Measurements from ENCODE around the gene TINCR.
"Not testable (repeated sequence)": the region's sequence is repeated elsewhere in the genome, so short reads cannot be mapped to it uniquely, and the experiment has no call there.

The TINCR gene

DNA sequence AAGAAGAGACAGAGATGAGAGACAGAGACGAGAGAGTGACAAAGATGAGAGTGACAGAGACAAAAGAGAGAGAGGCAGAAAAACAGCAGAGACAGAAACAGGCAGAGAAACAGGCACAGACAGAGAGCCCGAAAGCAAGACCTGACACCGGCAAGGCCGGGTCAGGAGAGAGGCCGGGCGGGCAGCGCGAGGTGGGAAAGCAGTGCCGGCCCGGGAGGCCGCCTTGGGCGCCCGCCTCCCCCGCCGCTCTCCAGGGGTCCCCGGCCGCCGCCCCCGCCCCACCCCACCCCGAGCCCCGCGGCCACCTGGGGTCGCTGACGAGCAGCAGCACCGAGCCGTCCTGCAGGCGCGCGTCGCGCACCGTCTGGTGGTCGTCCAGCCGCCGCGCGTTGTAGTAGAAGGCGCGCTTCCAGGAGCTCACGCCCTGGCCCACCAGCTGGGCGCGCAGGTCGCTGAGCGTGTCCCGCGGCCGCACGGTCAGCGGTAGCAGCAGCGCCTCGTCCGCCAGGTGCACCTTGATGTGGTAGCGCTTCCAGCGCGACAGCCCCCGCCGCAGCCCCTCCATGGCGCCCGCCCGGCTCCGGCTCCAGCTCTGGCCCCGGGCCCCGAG lies at the start of gene TINCR:
TINCR (minus strand) TSS at position 594 of the 610 bp plus-strand sequence.
- no peak for DNase-seq (ENCODE audit: low read depth, low spot score)

DNA sequence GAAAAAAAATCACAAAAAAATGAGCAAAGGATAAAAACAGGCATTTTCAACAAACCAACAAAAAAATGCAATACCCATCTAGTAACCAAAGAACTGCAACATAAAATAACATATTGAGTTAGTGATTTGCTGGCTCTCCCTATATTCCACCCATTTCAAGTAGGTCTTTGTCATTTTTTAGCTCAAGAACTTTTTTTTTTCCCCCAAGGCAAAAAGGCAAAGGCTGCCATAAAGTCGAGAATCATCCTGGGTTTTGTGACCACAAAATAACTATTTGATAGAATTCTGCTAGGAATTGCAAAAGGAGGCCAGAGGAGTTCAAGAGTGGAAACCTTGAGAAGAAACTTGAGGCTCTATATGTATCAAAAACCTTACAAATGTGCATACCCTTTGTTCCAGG lies 49.3 kb upstream of the TINCR start:
- no peak for DNase-seq (ENCODE audit: low read depth, low spot score)

DNA sequence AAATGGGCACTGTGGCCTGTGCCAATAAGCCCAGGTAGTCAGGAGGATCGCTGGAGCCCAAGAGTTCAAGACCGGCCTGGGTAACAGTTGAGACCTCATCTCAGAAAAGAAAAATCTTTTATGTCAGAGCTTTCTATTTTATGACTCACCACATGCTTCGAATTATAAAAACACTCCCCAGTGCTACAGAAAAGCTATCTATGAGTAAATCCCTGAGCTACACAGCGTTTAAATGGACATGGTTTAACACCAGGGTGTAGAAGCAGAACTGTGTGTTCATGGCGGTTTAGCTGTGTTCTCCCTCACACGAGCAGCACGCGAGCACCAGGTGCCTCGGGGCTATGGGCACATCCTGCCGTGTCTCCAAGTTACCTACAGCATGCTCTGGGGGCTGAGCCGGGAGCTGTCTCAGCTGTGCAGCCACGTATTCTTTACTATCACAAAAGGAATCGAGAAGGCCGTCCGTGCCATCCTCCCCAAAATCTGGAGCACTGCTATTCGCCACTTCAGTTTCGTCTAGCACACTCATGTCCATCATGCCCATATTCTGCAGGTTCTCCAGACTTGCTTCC lies 48.1 kb upstream of the TINCR start:
- no peak for DNase-seq (ENCODE audit: low read depth, low spot score)

DNA sequence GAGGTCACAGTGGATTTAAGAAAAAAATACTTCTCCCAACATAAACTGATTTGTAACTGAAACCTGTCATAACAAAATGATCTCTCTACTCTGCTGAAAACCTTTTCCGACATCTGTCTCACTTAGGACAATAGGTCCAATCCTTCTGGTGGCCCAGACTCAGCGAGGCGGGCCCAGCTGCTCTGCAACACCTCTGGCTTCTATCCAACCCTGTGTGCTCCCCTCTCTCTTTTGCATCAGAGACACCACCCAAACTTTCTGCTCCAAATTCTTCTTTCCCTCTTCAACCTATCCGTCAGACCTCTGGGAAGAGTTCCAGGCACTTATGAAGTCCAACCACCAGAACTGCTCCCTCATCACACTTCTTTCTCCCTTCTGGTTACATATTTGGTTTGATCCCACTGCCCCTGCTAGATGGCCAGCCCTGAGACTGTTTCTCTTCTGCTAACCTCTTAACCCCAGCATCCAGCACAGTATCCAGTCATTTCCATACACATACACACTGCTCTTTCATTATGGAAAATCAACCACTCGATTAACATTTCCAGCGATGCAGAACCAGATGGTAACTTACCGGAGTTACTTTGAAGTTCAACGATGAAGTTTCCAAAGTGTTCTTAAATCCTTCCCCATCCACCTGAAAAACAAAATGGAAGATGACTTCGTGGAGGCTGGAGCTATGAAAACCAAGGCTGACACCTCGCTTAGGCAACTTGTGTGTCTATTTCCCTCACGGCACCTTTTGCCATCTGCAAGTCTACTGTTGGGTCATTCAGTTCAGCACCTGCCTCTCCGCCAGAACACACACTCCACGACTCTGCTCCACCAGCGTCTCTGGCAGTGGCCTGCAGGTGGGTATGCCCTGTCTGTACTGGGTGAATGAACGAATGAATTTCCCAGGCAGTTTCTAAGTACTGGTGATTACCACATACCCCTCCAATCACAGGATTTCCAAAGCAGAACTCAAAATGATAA lies 45.4 kb upstream of the TINCR start:
- no peak for DNase-seq (ENCODE audit: low read depth, low spot score)

DNA sequence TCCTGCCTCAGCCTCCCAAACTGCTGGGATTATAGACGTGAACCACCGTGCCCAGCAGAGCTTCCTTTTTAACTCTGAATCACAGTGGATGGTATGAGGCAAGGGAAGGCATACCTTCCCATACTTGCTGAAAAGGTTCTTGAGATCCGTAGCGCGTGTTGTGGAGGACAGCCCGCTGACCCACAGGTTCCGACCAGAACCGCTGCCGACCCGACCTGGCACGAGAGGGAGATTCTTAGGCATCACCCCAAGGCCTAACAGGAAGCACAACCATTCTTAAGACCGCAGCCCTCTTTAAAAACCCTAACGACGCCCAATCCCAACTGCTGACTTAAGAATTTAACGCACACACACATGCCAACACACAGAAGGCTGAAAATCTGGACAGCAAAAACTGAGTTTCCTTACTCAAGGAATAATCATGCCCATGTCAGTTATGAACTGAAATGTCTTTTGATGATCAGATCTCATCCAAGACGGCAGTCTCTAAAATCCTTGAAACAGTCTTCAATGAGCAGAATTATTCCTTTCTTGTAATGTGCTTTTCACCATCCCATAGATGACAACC lies 42.2 kb upstream of the TINCR start:
- no peak for DNase-seq (ENCODE audit: low read depth, low spot score)

DNA sequence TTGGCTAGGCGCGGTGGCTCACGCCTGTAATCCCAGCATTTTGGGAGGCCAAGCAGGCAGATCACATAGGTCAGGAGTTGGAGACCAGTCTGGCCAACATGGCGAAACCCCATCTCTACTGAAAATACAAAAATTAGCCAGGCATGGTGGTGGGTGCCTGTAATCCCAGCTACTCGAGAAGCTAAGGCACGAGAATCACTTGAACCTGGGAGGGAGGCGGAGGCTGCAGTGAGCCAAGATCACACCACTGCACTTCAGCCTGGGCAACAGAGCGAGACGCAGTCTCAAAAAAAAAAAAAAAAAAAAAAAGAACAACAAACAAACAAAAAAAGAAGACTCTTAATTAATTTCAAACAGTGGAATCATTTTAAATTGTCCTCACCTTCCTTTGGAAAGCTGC lies 41.0 kb upstream of the TINCR start:
- DNase-seq (ENCODE audit: low read depth, low spot score), result not testable (repeated sequence)

DNA sequence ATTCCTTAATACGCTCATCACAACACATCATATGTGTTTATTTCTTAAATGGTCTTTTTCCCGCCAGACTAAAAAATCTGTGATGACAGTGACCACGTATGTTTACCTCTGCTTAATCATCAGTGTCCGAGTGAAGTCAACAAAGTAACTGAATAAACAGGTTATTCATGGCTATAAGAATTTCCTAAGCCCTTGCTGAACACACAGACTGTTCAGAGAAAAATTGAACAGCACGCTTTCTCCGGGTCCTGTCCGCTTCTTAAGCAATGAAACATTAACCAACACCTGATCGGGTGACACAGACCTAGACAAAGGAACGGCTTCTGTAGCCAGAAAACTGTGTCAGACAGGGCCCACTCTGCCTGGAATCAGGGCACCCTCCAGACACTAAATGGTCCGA lies 40.5 kb upstream of the TINCR start:
- DNase-seq (ENCODE audit: low read depth, low spot score), result no peak

DNA sequence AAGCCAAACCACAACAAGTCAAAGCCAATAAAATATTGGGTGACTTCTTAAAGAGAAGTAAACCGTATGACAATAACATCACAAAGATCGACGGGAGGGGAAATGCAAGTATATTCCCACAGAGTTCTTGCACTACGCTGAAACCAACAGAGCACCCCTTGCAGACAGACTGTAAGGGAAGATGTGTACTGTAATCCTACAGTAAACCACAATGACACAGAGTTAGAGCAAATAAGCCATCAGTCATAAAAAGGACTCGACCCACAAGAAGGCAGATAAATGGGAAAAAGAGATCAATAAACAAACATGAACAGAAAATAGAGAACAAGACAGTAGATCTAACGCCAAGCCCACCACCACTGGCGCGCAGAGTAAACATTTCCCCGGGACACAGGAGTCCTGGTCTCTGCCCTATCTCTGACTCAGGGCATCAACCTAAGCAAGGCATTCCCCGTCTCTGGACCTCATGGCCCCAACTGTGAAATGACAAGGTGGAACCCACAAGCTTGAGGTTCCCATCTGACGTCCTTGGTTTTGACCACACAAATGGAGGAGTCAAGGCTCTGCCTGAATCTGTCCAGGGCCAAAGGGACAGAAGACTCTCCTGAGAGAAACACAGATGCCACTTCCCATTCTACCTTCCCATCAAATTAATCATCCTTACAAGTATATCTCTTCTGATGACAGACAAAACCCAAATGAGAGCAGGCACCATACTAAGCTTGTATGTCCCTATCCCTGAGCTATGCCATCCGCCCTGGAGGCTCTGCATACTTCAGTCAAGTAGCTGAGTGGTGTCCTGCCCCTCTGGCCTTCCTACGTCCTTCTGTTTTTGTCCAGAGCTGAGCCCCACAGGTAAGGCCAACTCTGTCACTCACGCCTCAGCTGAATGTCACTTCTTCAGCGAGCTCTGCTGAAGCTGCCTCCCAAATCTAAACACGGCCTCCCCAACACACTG lies 39.8 kb upstream of the TINCR start:
- DNase-seq (ENCODE audit: low read depth, low spot score), result no peak

DNA sequence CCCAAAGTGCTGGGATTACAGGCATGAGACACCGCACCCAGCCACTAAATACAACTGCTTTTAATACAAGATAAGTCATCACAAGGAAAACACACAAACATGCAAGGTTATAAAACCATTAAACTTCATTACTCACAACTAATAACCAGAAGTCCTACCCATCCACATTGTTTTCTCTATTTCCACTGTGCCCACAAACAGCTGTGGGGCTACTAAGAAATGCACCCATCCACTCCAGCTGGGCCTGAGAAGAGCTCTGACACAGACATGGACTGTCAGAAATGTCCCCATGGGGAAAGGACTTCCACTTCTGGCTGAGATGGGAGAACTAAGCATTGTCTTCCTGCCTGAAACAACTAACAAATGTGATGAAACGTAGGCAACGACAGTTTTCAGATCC lies 37.6 kb upstream of the TINCR start:
- no peak for DNase-seq (ENCODE audit: low read depth, low spot score)

DNA sequence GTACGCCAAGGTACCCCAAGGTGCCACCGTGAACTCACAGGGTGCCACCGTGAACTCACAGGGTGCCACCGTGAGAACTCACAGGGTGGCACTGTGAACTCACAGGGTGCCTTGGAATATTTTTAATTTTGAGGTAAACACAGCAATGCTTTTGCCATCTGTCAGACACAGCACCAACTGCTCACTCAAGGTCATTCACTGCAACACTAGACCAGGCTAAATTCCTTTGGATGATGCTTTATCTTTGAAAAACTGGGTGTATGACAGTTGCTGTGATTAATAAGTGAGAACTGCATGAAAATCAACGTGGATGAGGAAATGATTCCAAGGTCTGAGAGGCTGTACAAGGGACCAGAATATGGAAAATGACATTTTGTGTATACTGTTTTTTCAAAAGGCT lies 35.9 kb upstream of the TINCR start:
- DNase-seq (ENCODE audit: low read depth, low spot score), result no peak

DNA sequence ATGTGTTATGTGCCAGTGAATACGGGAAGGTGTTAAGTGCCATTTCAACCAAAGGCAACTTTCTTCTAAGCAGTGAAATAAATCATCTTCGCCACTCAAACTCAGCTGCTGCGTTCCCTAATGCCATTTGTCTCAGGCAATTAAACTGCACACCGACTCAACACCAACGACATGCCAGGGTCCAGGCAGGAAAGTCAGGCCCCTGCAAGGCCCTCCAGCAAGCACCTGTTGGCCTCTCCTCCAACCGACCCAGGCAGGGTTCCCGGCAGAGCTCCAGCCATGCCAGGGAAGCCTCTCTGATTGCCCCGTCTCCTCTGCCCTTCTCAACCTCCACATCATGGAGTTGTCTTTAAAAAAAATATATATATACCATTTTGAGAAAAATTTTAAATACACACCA lies 33.0 kb upstream of the TINCR start:
- DNase-seq (ENCODE audit: low read depth, low spot score), result no peak

DNA sequence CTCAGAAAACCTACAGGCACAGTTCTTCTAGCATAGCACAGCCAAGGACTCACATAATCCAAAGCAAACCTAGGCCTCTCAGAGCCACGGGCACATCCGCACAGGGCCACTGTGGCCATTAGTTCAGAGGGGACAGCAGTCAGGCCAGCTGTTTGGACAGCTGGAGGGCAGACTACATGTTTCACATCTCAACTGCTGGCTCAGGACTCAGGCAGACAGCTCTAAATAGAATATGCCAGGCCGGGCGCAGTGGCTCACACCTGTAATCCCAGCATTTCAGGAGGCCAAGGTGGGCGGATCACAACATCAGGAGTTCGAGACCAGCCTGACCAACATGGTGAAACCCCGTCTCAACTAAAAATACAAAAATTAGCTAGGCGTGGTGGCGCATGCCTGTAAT lies 28.0 kb upstream of the TINCR start:
- DNase-seq (ENCODE audit: low read depth, low spot score), result no peak

DNA sequence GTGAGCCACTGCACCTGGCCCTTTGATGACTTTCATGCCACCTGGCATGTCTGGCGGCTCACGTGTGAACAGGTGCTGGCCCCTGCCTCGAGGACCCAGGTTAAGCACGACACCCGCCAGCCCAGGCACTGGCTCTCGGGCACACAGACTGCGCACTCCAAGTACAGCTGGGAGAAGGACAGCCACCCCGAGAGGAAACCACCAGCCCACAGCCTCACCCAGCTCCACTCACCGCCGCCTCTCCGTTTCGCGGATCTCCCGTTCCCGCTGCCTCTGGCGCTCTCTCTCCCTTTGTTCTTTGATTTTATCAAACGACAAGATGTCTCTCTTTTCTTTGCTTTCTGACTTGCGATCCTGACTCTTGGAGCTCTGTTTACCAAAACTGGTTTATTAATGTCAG lies 27.4 kb upstream of the TINCR start:
- DNase-seq (ENCODE audit: low read depth, low spot score), result no peak

DNA sequence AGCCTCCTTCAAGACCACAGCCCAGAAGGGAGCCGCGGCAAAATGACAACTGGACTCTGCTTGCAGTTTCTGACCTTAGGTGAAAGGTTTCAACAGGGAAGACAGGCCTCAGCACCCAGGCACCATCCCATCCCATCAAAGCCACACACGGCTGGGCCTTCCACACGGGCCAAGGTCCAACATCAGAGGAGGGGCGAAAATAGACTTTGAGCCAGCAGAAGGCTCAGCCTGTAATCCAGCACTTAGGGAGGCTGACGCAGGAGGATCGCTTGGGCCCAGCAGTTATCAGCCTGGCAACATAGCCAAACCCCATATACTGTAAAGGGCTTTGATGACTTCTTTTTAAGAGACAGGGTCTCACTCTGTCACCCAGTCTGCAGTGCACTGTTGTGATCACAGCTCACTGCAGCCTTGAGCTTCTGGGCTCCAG lies 26.8 kb upstream of the TINCR start:
- DNase-seq (ENCODE audit: low read depth, low spot score), result no peak

DNA sequence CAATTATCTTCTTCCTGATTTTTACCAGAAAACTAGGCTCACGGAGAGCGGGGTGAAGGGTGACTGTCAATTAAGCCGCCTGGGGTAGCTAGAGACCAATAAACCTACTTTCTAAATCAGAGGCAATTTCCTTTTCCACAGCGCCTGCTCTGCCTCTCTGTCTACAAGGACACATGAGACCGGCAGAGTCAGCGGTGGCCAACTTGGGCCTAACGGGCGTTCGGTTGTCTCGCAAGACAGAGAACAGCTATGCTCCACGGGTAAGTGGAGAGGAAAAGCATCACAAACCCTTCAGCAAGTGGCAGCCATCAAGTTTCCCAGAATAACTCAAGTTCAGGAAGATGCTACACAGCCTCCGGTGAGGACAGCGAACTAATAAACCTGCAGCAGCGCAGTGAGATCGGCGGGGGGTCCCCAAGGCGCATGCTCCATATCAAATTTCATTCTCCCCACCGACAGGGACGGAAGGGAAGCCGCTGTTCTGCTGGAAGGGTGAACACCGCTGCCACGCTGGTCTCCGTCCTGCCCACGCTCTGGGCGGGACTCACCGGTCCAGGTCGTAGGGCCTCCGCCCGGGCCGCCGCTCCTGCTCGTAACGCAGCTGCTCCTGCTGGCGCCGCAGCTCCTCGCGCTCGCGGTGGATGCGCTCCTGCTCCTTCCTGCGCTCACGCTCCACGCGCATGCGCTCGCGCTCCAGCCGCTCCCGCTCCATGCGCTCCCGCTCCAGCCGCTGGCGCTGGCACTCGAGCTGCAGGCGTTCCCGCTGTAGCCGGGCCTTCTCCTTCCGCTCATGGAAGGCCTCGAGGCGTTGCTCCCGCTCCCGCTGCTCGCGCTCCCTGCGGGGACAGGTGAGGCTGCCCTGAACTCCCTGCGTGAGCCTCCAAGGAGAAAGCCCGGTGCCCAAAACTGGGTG lies 25.8 kb upstream of the TINCR start:
- DNase-seq (ENCODE audit: low read depth, low spot score), result no peak

DNA sequence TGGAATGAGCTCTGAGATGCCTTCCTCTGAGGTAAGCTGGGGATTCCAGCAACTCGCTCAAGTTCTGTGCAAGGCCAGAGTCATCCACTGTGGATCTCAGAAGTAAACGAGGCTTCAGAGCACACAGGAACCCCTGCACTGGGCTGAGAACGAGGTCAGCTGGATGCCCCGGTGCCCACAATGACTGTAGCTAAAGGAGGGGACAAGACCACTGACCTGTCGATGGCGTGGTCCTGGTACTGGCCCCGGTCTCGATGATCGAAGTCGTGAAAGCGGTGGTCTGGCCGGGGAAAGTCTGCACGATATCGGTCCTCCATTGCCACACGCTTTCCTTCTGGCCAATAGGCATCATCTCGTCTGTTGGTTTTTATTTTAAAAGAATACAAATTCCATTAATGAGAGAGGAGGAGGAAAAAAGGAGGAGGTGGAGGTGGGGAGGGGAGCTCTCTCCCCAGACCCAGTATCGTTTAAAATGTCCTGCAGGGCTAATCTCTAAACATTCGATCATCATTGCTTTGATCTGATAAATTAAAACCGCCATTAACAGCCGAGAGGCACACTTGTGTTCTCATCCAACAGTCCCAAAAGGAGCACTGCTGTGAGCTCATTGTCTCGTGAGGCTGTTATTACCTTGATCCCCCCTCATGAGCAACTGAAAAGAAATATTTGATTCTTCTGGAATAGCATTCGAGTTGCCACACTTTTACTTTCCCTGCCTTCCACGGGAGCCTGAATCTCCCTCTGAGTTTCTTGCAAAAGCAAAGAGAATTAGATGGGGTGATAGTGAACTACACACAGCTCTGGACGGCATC lies 25.0 kb upstream of the TINCR start:
- DNase-seq (ENCODE audit: low read depth, low spot score), result no peak

DNA sequence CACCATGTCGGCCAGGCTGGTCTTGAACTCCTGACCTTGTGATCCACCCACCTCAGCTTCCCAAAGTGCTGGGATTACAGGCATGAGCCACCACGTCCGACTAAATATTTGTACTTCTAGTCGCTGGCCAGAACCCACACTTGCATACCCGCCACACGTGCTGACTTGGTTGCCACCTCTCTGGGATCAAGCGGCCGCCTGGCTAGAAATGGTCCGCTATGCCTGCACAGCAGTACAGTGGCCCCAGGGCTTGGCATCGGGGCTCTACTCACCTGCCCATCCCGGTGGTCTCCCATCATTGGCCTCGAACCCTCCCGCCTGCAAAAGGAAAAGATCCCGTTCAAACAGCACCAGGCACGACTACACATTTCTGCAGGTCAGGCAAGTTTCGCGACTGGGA lies 23.7 kb upstream of the TINCR start:
- DNase-seq (ENCODE audit: low read depth, low spot score), result no peak

DNA sequence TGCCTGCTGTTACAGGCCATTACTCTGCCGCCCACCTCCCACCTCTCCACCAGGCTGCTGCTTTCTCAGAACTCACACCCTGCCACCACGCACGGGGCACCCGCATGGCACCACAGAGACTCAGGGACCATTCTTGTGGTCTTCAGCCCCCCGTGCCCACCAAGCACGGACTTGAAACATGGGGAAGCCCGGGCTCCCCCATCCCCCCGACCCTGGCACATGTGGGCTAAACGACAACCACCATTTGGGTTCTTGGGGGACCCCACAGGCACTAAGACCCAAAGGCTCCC lies 23.1 kb upstream of the TINCR start:
- DNase-seq (ENCODE audit: low read depth, low spot score), result no peak

DNA sequence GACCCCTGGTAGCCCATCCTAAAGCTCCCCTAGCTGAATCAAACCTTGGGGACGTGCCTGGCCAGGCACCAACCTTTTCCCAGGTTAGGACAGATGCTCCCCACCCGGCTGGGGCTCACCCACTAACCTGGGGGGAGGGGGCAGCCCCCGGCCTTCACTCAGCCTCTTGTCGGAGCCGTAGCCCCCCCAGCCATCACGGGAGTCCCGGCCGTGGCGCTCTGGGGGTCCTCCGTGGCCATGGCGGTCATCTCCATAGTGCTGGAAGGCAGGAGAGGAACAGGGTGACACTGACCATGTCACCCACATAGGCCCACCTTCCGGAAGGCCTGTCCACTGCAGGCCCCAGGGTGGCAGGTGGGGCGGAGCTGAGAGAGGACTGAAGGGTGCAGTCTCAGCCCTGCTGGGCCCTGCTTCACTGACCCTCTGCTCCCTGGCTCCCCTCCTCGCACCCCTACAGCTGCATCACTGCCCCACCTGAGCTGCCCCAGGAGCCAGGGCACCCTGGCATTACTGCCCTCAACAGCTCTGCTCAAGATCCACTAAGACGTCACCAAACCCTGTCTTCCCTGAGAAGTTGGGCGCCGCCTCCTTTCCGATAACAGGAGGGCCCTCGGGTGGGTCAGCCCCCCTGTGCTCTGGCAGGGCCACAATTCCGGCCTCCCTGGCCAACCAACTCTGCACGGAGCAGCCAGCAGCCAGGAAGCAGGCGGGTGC lies 22.6 kb upstream of the TINCR start:
- DNase-seq (ENCODE audit: low read depth, low spot score), result no peak

Measured in iPS DF 19.7 (cell line).